ENCODE results near the gene NANOS3. TPM values are rescaled to one million over a fixed set of nuclear protein-coding genes. Genes with fewer than 3 reads are reported as not detected.

NANOS3 gene
- total RNA-seq, result not detected

- ATAC-seq, result no peak
These were observed at the start of gene NANOS3 for GRCh38 chr19:13876834-13877233. Gene NANOS3, plus strand, starts transcription at chr19:13877134. Its CDS starts 115 bp downstream, at chr19:13877249.

DNA sequence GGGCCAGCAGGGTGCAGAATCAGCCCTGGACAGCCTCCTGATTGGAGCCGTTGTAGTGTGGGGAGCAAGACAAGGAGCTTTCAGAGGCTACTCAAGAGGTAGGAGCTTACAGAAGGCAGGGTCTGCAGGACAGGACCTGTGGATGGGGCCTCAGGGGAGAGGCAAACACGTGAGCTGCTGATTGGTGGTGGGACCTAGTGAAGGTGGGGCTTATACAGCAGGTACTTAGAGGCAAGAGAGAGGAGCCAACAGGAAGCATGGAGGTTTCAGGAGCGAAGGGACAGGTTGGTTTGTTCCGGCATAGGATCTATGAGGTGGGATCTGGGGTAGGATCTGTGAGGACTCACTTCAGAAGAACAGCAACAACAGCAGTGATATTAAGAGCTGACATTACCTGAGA lies 49.3 kb upstream of the NANOS3 start:
- no peak for ATAC-seq

- no peak for ATAC-seq
These were observed 46.7 kb upstream of the NANOS3 start for GRCh38 chr19:13830114-13830740.

DNA sequence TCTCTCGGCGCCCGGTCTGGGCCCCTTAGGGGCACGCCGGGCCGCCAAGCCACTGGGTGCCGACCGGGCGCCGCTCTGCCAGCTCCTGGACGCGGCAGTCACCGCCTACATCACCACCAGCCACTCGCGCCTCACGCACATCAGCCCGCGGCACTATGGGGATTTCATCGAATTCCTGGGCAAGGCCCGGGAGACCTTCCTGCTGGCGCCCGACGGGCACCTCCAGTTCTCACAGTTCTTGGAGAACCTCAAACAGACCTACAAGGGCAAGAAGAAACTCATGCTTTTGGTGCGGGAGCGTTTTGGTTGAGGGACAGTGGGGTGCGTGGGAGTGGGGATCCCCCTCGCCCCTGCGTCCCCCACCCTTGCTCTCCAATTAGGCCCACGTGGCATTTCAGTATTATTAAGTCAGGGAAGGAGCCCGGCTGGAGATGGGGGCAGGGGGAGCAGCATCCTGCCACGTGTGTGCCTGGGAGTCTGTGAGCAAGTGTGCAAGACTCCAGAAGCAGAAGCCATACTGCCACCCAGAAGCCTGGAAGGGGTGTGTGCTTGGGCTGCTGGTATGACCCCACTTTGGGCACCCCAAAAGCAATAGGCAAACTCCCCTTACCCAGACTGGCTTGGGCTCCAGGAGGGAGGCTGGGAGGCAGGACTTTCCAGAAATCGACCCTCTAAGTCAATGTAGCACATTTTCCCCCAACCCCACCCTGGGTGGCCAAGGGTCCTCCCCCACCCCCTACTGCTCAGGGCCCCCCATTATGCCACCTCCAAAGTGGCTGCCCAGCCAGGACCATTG lies 46.0 kb upstream of the NANOS3 start:
- no peak for ATAC-seq

GRCh38 chr19:13831537-13832467 lies 45.1 kb upstream of the NANOS3 start:
- no peak for ATAC-seq

DNA sequence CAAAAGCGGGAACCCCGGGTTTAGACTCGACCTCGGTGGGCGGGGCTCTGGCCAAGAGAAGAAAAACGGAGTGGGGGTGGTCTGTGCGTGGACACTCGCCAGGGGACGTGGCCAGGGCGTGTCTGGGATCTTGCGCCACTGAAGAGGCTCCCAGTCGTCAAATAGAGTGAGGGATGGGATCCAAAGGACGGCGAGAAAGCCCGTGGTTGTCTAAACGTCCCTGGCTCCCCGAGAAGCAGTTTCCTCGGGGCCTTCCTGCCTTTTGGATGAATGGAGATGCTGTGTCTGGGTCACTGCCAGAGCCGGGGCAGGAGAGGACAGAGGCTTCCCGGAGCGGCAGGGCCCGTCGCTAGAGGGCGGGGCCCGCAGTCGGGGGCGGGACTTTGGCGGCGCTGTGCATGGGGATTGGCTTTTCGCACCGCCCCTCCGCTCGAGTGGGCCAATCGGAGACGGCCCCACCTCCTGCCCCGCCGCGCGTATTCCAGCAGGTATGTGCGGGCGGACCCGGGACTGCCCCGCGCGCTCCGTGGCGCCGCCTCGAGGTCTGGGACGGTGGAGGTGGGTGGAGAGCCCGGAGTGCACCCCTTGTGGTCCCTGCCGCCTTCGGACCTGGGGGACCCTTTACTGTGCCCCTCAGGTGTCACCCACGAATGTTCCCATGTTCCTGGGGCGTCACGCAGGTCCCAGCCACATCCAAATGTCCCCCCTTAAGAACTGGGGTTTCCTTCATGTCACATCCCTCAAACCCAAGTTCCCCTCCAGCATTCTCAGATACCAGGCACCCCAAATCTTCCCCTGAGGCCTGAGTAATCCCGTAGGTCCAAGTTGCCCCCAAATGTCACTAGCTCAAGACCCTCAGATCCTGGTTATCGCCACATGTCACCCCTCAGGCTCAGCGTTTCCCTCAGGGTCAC lies 43.3 kb upstream of the NANOS3 start:
- peak; percentile 84 for ATAC-seq

DNA sequence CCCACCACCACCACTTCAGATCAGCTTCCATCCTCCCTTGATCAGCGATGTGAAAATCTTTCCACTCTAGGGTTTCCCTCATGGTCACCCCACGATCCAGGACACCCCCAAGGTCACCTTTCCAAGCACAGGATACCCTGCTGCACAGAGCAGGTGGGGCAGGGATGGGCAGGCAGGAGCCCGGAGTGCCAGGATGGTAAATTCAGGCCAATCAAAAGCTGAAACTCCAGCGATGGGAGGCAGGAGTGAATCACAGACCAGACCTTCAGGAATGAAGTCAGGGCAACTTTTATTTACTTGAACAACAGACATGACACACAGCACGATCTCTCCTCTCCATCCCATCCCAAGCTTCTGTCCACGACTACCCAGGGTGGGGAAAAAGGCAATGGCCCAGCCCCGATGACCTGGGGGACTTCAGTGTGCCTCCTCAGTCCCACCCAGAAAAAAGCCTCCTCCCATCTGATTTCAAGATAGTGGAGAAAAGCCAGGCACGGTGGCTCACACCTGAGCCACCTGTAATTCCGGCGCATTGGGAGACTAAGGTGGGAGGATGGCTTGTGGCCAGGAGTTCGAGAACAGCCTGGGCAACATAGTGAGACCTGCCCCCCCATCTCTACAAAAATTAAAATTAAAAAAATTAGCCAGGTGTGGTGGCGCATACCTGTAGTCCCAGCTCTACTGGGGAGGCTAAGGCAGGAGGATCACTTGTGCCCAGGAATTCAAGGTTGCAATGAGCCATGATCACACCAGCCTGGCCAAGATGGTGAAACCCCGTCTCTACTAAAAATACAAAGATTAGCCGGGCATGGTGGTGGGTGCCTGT lies 42.5 kb upstream of the NANOS3 start:
- peak; percentile 23 for ATAC-seq

DNA sequence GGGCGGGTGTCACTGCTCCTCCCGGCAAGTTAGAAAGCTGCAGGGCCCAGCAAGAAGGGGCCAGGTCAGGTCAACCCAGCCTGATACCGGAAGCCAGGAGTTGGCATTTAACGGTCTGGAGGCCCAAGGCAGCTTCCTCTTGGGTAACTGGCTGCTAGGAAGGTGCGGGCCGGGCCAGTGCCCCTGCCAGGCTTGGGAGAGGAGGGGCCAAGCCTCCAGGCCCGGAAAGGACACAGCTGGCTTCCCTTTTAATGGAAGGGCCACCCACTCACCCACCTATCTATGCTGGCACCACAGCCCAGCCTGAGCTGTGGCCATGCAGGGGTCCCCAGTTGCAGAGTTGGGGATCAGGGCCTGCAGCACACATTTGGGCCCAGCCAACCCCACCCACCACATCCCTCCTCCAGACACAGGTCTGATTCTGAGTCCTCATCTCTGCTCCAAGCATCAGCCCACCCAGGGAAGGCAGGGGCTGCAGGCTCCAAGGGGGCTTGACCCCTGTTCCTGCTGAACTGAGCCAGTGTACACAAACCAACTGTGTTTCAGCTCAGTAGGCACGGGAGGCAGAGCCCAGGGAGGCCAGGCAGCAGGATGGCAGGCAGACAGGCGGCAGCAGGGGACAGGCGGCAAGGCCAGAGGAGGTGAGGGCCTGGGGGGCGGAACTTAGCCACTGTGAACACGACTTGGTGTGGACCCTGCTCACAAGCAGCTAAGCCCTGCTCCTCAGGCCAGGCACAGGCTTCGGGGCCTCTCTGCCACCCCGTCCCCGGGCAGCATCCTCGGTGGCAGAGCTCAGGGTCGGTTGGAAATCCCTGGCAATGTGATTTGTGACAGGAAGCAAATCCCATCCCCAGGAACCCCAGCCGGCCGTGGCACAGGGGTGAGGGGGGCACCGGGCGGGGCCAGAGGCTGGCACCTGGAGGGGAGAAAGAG lies 40.9 kb upstream of the NANOS3 start:
- ATAC-seq, result no peak

GRCh38 chr19:13838435-13839129 lies 38.4 kb upstream of the NANOS3 start:
- no peak for ATAC-seq

DNA sequence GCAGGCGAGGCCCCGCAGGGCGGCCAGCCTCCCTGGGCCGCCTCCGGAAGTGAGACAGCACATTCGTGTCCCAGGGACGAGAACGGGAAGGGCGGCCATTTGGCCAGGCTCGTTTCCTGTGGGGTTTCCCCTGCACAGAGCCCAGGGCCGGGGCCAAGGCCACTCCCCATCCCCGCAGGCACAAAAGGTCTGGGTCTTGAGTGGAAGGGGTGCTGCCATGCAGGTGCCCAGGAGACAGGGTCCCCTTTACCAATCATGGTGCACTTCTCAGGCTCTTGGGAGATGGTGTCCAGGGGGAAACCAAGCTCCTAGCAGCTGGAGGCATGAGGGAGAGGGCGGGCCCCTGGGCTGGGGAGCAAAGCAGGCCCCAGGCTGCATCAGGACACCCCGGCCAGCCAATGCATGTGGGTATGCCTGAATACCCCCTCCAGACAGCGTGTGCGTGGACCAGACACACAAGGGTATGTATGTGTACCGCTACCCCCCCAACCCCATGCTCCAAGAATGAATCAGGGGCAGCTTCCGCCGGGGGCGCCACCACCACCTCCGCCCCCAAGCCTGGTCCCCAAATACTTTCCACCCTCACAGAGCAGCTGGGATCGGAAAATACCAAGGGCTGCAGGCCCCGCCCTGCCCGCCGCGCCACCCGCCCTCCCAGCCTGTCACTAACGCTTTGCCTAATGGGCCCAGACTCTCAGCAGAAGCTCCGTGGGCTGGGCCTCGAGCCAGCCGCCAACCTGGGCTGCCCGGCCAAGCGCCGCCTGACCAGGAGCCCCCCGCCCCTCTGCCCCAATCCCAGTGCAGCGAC lies 37.6 kb upstream of the NANOS3 start:
- peak; percentile 42 for ATAC-seq

DNA sequence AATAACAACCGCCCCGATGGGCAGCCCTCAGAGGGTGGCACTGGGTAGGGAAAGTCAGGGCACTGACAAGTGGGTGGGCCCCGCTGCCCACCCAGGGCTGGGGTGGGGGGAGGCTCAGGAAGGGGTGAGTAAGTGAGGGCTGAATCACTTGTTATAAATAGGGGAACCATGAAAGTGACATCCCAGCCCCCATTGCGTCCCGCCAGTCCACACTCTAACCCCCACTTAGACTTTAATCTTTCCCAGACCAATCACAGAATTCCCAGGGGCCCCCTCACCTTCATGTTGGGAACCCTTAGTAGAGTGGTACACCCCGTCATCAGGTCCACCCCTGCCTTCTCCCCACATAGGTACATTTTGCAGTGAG lies 37.0 kb upstream of the NANOS3 start:
- ATAC-seq, result peak; percentile 0

- peak; percentile 58 for ATAC-seq
These were observed 36.4 kb upstream of the NANOS3 start for GRCh38 chr19:13840305-13841085.

DNA sequence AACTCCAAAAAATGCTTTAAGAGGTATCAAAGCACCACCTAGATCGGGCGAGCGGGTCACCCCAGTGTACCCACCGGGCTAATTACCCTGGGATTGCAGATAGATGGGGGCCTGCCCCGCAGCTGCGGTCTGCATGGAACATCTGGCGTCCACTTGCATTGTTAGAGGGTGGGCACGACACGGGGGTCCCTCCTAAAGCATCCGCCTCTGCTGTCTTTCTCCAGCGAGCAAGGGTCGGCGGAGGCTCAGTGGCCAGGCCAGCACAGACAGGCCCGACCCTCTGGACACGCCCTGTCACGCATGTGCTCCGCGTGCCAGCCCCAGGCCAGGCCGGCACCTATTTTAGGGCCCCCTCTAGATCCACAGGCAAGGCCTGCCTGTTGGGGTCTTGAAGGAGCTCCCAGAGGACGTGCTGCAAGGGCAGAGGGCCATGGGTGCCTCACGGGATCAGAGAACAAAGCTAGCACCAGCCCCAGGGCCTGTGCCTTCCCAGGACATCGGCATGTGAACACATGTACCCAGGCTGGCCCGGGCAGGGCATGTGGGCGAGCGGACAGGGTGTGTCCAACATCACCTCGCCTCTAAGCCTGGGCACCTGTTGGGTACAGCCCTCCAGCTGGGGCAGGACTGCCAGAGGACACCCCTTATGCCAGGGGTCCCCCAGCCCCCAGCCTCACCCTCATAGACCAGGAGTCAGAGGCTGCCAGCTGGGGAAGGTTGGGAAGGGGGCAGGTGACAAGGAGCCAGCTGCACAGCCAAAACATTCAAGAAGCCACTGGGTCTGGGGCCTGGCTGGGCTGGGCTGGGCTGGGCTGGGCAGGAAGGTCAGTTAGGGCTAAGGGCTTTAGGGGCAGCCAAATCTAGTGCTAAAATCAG lies 35.6 kb upstream of the NANOS3 start:
- peak; percentile 53 for ATAC-seq

GRCh38 chr19:13841962-13842290 lies 35.0 kb upstream of the NANOS3 start:
- ATAC-seq, result no peak

- peak; percentile 11 for ATAC-seq
These were observed 34.4 kb upstream of the NANOS3 start for GRCh38 chr19:13842291-13843103.
